ENCODE data around the gene RNF10. TPM values are rescaled to one million over a fixed set of nuclear protein-coding genes. Genes with fewer than 3 reads are reported as not detected.

The RNF10 gene
- total and polyA plus RNA-seq, 9 of the 15 experiments (the other 6 are each of a cell fraction or from before 2014, with no cell fraction given): 43.0 to 139 (median 80.1) TPM

GRCh38 chr12:120574106-120574505 is 40.0 kb downstream of the RNF10 start:
- Histone ChIP-seq H3K9ac (ENCODE audit: insufficient read depth in 1 of 2, low read depth in 2 of 2, low read length in 2 of 2) (no peak overlapping the region), H4K20me1 (replicated peaks; ENCODE audit: control insufficient read depth, insufficient read depth, low read length) (peaks cover 13% of the 10 kb centered on the region; the same call in 1 of the 2 replicates), H3K4me1 (replicated peaks in 1 of 2; ENCODE audit: control insufficient read depth in 2 of 2, insufficient read depth in 2 of 2, low read length in 2 of 2) (peaks cover 0 to 4% of the 10 kb centered on the region in 2 experiments; a peak in 1 of 5 replicates), H3K79me2 (ENCODE audit: control insufficient read depth, insufficient read depth, low read length) (no peaks in the 10 kb centered on the region), H3K4me2 (ENCODE audit: insufficient read depth, low read length) (no peak overlapping the region), H3K36me3 (ENCODE audit: control insufficient read depth, insufficient read depth, low read length) (peaks cover 87% of the 10 kb centered on the region), H3K4me3 (no peak overlapping the region), H2AFZ (ENCODE audit: low read depth, low read length) (no peak overlapping the region), H3K27ac (ENCODE audit: extremely low read depth, low read depth, low read length) (no peak overlapping the region), H3K27me3 (ENCODE audit: control insufficient read depth in 2 of 2, insufficient read depth in 2 of 2, low read length in 2 of 2) (no peaks in the 10 kb centered on the region), H3K9me1 (ENCODE audit: control insufficient read depth, insufficient read depth, low read length) (no peaks in the 10 kb centered on the region), H3K9me3 (replicated peaks; ENCODE audit: control insufficient read depth, insufficient read depth, low read depth, low read length) (no peaks in the 10 kb centered on the region)
- BruUV-seq (replicated peaks): no TSS peak
- ChIA-PET POLR2A (interaction anchor here (3.1 kb wide), 1 partner anchor 13 kb away, joined by 13 read pairs; no protein-coding TSS in a partner anchor), CTCF (ENCODE audit: low intra/inter-chr PET ratio) (no interaction called here)
- DNase-seq (ENCODE audit: extremely low read depth in 1 of 4, low spot score in 3 of 4) (no peak), FAIRE-seq (no peak), ATAC-seq (no peak)
- in situ Hi-C loops (cut with MboI): no loop called here
- 92% methylated on average over 2 of the region's 2 CpGs for WGBS (ENCODE audit: insufficient coverage, low coverage, missing lambda C conversion rate)
- intact Hi-C loops (cut with micrococcal nuclease): no loop called here
- TF ChIP-seq, protein P1, sequence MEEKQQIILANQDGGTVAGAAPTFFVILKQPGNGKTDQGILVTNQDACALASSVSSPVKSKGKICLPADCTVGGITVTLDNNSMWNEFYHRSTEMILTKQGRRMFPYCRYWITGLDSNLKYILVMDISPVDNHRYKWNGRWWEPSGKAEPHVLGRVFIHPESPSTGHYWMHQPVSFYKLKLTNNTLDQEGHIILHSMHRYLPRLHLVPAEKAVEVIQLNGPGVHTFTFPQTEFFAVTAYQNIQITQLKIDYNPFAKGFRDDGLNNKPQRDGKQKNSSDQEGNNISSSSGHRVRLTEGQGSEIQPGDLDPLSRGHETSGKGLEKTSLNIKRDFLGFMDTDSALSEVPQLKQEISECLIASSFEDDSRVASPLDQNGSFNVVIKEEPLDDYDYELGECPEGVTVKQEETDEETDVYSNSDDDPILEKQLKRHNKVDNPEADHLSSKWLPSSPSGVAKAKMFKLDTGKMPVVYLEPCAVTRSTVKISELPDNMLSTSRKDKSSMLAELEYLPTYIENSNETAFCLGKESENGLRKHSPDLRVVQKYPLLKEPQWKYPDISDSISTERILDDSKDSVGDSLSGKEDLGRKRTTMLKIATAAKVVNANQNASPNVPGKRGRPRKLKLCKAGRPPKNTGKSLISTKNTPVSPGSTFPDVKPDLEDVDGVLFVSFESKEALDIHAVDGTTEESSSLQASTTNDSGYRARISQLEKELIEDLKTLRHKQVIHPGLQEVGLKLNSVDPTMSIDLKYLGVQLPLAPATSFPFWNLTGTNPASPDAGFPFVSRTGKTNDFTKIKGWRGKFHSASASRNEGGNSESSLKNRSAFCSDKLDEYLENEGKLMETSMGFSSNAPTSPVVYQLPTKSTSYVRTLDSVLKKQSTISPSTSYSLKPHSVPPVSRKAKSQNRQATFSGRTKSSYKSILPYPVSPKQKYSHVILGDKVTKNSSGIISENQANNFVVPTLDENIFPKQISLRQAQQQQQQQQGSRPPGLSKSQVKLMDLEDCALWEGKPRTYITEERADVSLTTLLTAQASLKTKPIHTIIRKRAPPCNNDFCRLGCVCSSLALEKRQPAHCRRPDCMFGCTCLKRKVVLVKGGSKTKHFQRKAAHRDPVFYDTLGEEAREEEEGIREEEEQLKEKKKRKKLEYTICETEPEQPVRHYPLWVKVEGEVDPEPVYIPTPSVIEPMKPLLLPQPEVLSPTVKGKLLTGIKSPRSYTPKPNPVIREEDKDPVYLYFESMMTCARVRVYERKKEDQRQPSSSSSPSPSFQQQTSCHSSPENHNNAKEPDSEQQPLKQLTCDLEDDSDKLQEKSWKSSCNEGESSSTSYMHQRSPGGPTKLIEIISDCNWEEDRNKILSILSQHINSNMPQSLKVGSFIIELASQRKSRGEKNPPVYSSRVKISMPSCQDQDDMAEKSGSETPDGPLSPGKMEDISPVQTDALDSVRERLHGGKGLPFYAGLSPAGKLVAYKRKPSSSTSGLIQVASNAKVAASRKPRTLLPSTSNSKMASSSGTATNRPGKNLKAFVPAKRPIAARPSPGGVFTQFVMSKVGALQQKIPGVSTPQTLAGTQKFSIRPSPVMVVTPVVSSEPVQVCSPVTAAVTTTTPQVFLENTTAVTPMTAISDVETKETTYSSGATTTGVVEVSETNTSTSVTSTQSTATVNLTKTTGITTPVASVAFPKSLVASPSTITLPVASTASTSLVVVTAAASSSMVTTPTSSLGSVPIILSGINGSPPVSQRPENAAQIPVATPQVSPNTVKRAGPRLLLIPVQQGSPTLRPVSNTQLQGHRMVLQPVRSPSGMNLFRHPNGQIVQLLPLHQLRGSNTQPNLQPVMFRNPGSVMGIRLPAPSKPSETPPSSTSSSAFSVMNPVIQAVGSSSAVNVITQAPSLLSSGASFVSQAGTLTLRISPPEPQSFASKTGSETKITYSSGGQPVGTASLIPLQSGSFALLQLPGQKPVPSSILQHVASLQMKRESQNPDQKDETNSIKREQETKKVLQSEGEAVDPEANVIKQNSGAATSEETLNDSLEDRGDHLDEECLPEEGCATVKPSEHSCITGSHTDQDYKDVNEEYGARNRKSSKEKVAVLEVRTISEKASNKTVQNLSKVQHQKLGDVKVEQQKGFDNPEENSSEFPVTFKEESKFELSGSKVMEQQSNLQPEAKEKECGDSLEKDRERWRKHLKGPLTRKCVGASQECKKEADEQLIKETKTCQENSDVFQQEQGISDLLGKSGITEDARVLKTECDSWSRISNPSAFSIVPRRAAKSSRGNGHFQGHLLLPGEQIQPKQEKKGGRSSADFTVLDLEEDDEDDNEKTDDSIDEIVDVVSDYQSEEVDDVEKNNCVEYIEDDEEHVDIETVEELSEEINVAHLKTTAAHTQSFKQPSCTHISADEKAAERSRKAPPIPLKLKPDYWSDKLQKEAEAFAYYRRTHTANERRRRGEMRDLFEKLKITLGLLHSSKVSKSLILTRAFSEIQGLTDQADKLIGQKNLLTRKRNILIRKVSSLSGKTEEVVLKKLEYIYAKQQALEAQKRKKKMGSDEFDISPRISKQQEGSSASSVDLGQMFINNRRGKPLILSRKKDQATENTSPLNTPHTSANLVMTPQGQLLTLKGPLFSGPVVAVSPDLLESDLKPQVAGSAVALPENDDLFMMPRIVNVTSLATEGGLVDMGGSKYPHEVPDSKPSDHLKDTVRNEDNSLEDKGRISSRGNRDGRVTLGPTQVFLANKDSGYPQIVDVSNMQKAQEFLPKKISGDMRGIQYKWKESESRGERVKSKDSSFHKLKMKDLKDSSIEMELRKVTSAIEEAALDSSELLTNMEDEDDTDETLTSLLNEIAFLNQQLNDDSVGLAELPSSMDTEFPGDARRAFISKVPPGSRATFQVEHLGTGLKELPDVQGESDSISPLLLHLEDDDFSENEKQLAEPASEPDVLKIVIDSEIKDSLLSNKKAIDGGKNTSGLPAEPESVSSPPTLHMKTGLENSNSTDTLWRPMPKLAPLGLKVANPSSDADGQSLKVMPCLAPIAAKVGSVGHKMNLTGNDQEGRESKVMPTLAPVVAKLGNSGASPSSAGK (IDR thresholded peaks at IDR 0.05): no peak
- TF ChIP-seq MECOM (CRISPR knock-in tag; IDR thresholded peaks at IDR 0.05): no peak
- no peak for TF ChIP-seq RBM25 (IDR thresholded peaks at IDR 0.05; ENCODE audit: low read depth, low read length, severe bottlenecking)
- TF ChIP-seq FIP1L1 (IDR thresholded peaks at IDR 0.05; ENCODE audit: low read depth, low read length, poor library complexity, severe bottlenecking): no peak
- TF ChIP-seq ETV5 (CRISPR knock-in tag; IDR thresholded peaks at IDR 0.05; ENCODE audit: low read depth): no peak
- TF ChIP-seq, protein P2, sequence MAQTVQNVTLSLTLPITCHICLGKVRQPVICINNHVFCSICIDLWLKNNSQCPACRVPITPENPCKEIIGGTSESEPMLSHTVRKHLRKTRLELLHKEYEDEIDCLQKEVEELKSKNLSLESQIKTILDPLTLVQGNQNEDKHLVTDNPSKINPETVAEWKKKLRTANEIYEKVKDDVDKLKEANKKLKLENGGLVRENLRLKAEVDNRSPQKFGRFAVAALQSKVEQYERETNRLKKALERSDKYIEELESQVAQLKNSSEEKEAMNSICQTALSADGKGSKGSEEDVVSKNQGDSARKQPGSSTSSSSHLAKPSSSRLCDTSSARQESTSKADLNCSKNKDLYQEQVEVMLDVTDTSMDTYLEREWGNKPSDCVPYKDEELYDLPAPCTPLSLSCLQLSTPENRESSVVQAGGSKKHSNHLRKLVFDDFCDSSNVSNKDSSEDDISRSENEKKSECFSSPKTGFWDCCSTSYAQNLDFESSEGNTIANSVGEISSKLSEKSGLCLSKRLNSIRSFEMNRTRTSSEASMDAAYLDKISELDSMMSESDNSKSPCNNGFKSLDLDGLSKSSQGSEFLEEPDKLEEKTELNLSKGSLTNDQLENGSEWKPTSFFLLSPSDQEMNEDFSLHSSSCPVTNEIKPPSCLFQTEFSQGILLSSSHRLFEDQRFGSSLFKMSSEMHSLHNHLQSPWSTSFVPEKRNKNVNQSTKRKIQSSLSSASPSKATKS (CRISPR knock-in tag; IDR thresholded peaks at IDR 0.05): no peak
- TF ChIP-seq SLC30A9 (CRISPR knock-in tag; IDR thresholded peaks at IDR 0.05): no peak
- no peak for TF ChIP-seq DDX20 (tag; IDR thresholded peaks at IDR 0.05; ENCODE audit: low read depth)
- no peak for TF ChIP-seq SPI1 (IDR thresholded peaks at IDR 0.05; ENCODE audit: borderline replicate concordance, low read depth, low read length)

Data from K562 (cell line).